HG02642 (cell line): Measurements from ENCODE around the gene NOC2L.
"Not testable (repeated sequence)": the region's sequence is repeated elsewhere in the genome, so short reads cannot be mapped to it uniquely, and the experiment has no call there.

ENCODE experiments used
- ATAC-seq: cut with Tn5 transposase; IDR thresholded peaks from one replicate; pipeline ENCODE4 v1.9.1; 2021; ENCODE audit warnings: mild to moderate bottlenecking; ENCODE audit not compliant: unreplicated experiment, poor library complexity

NOC2L gene

DNA sequence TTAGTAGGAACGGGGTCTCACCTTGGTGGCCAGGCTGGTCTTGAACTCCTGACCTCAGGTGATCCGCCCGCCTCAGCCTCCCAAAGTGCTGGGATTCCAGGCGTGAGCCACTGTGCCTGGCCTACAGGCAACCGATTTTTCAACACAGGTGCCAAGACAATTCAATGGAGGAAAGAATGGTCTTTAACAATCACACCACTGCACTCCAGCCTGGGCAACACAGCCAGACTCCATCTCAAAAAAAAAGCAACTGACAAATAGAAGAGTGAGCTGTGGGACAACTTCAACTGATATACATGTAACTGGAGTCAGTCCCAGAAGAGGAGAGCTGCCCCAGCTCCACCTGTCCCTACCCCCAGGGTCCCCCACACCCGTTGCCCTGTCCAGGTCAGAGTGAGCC, 35.5 kb upstream of the NOC2L start:
- not testable (repeated sequence) for ATAC-seq

DNA sequence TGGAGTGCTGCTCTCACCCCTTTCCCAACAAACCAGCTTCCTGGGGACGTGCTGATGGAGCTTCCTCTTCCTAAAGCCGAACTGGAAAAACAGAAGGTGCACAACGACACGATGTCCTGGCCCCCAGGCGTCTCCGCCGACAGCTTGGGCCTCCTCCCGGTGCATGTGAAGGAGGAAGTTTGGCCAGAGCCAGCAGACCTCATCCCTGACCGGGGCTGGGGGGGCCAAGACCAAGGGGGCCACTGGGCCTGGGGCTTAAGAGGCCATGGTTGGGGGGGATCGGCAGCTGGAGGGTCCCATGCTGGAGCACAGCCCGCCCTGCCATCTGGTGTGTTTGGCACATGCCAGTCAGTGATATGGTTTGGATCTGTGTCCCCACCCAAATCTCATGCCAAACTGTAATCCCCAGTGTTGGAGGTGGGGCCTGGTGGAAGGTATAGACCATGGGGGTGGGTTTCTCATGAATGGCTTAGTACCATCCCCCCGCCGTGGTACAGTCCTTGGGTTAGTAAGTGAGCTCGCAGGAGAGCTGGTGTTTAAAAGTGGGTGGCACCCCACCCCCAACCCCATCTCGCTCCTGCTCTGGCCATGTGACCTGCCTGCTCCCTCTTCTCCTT, 34.4 kb upstream of the NOC2L start:
- ATAC-seq = no peak

DNA sequence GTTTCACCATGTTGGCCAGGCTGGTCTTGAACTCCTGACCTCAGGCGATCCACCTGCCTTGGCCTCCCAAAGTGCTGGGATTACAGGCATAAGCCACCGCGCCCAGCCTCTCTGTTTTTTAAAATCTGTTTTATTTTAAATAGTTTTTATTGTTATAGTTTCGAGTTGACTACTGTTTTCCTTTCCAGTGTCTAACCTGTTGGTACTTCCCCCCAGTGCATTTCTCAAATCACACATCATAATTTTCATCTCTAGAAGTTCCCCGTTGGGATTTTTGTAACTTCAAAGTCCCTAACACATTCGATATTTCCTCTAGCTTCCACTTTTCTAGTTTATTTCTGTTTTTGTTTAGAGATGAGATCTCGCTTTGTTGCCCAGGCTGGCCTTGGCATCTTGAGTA, 33.3 kb upstream of the NOC2L start:
- ATAC-seq = no peak

GRCh38 chr1:991895-992294, 32.8 kb upstream of the NOC2L start:
- ATAC-seq = no peak

GRCh38 chr1:991275-991674, 32.2 kb upstream of the NOC2L start:
- ATAC-seq = not testable (repeated sequence)

GRCh38 chr1:988061-988460, 29.0 kb upstream of the NOC2L start:
- not testable (repeated sequence) for ATAC-seq

- ATAC-seq = no peak
Measured at GRCh38 chr1:985126-985525, 26.1 kb upstream of the NOC2L start.

- no peak for ATAC-seq
Measured at GRCh38 chr1:984476-984814, 25.4 kb upstream of the NOC2L start.

GRCh38 chr1:983798-984475, 24.9 kb upstream of the NOC2L start:
- peak; percentile 46 for ATAC-seq

GRCh38 chr1:982765-983436, 23.8 kb upstream of the NOC2L start:
- ATAC-seq = no peak

DNA sequence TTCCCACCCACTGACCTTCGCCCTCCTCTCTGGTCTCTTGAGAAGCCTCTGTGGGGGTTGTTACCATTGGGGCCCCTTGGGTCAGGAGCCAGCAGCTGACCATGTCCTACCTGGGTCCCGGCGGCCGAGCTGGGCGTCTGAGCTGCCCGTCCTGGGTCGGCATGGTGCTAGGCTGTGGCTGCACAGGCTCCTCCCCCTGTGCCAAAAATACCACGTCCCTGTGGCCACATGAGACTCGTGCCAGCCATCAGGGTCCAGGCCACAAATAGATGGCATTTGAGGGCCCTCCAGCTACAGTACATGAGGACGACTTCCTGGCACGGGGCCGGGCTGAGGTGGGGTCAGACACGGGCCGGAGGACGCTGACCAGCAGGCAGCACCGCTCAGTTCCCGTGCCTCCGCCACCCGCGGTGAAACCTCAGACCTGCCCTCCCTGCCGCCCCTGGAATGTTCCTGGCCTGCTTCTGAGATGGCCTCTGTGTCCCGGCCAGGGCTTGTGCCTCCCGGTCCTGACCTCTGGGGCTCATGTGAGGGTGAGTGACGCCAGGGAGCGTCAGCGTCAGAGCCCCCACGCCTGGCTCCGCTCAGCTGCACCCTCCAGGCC, 23.0 kb upstream of the NOC2L start, which contains the start of gene PERM1:
TSS of gene PERM1 (minus strand) at position 139 of the 604 bp plus-strand sequence. CDS start 1,064 bp downstream, outside the sequence.
- ATAC-seq = no peak

DNA sequence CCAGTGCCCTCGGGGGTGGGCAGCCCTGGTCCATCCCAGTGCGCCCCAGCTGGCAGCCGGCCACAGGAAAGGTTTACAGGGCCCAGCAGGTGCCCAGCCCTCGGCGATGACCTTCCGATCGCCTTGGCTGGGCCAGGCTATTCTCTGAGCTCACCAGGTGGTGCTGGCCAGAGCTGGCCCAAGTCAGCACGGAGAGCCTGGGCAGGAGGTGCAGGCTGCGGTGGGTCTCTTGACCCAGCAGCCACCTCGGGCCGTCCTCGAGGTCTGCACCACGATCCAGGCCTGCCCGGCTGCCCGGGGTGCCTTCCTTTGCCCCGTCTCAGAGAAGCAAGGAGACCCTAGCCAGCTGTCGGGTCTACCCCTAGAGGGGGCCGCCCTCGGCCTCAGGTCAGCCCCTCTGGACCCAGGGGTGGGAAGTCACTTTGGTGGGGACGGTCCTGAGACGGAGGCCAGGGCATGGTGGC, 22.5 kb upstream of the NOC2L start:
- ATAC-seq = no peak

DNA sequence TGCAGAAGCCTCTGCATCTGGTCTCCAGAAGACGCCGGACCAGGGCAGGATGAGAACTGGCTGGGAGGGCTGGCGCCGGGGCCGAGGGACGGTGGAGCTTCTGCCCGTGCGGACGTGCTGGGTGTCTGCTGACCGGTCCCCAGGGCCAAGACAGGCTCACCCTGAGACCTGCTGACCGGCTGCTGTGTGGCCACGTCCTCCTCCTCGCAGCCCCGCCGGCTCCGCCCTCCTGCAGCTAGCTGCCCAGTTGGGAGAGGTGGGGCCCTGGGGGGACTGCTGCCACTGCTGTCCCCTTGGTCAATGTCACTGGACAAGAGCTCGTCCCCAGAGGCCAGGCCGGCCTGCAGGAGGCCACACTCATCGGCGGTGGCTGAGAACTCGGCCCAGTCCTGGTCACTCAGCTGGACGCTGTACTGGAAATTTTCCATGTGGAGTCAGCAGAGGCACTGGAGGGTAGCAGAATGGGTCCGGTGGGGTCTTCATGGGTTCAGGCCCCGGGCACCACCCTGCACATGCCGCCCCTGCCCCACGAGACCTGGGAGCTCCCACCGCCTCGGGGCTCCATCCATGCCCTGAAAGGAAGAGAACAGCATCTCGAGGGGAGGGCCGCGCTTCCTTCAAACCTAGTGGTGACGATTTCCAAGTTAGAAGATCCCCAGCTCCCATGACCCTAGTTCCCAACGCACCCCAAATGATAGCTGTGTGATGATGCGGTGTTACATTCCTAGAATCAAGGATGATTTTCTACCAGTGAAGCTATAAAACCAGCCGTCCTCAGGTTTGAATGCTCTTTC, 21.7 kb upstream of the NOC2L start:
- no peak for ATAC-seq

GRCh38 chr1:980137-980571, 21.1 kb upstream of the NOC2L start:
- no peak for ATAC-seq

GRCh38 chr1:979744-980072, 20.7 kb upstream of the NOC2L start:
- ATAC-seq = no peak

GRCh38 chr1:978835-979743, 20.0 kb upstream of the NOC2L start:
- no peak for ATAC-seq

- no peak for ATAC-seq
Measured at GRCh38 chr1:978069-978834, 19.2 kb upstream of the NOC2L start.

- ATAC-seq = not testable (repeated sequence)
Measured at GRCh38 chr1:976791-977190, 17.7 kb upstream of the NOC2L start.
